Transverse colon (tissue), 3 donors: ENCODE results near the gene SLC24A4.

Experiments used
- CTCF ChIP-seq, 5 experiments: fragments of 200-600 bp in 3 of 5; fragments of 450-650 bp in 2 of 5; sonication (generic) in 3 of 5; IDR thresholded peaks; 1 replicate in 2 of 5; 2 replicates in 3 of 5; pipeline ENCODE4 v1.5.1; 2016 to 2017; ENCODE audit warnings: antibody characterized with exemption in 5 of 5, inconsistent platforms in 3 of 5, mild to moderate bottlenecking in 2 of 5, moderate library complexity in 1 of 5
- EP300 ChIP-seq: sonication (generic); formaldehyde crosslinking; IDR thresholded peaks from one replicate; pipeline ENCODE4 v1.6.1; 2017; ENCODE audit warnings: antibody characterized with exemption, low read depth
- POLR2A ChIP-seq: fragments of 450-650 bp; IDR thresholded peaks from one replicate; pipeline ENCODE4 v1.6.1; 2016; ENCODE audit warnings: antibody characterized with exemption, mild to moderate bottlenecking, moderate library complexity

GRCh38 chr14:92499234-92499633 lies 176.3 kb downstream of the SLC24A4 start:
- TF ChIP-seq POLR2A (no peak), CTCF (IDR thresholded peaks at IDR 0.05) (no peak), EP300 (no peak)
